Epidermal melanocyte (primary cell): ENCODE results near the gene ADGRF1.
"Not testable (repeated sequence)": the region's sequence is repeated elsewhere in the genome, so short reads cannot be mapped to it uniquely, and the experiment has no call there.

Experiments
- DNase-seq: peaks from one replicate; pipeline ENCODE4 v3.0.0; 2011; ENCODE audit warnings: low spot score; ENCODE audit not compliant: insufficient read length

ADGRF1 gene

DNA sequence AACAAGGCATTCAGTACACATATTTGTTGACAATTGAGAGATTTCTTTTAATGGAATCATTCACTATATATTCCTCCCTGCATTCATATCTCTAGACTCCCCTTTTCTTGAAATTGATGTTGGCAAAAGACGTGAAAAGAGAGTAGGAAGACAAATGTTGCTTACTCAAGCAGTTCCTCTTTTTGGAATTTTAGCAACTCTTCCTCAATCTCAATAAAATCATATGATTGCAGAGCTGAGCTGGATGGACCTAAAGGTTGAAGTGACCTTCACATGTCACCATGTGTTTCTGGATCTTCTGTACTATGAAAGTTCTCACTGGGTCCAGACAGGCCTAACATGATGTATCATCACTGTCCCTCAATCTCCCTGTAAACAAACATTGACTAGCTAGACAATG lies 18.6 kb downstream of the ADGRF1 start:
- DNase-seq, result no peak

DNA sequence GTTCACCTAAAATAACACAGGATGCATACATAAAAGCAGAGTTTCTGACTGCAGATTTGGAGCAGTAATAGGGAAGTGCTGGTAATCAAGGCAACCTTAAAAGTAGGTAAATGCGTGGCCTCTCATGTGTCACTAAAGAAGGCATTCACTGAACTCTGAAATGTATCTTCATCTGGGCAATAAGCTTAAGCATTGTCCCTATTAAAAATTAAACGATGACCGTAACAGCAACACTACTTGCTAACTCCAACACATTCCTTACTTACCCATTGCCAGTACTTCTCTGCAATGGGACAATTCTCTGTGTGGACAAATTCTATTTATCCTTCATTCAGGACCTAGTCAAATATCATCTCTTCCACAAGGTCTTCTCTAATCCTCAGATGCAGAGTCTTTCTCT lies 19.9 kb downstream of the ADGRF1 start:
- DNase-seq, result no peak

DNA sequence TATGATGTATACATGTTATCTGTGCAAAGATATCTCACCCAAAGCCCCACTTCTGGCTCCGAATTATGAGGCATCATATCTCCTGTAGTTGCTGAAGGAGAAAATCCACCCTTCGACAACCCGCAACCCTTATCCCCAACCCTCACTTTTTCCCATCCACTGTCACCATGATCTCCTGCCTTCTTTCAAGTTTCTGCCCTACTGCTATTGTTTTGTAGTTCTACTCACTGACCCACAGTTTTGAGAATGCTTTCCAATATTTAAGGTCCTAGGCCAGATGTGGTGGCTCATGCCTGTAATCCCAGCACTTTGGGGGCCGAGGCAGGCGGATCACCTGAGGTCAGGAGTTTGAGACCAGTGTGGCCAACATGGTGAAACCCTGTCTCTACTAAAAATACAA lies 22.2 kb downstream of the ADGRF1 start:
- no peak for DNase-seq

DNA sequence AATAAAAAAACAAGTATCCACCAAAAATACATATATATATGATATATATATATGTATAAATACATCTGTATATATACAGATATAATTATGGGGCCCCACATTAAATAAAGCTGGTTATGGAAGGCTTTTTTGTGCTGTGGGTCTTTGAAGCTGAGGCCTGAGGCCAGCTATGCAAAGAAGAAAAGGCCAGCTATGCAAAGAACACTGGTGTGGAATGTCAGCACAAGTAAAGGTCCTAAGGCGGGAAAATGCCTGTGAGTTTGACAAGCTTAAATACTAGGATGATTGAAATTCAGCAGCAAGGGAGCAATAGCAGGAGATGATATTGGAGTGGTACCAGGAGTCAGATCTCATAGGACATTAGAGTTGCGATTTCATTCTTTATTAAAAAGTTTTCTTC lies 25.2 kb downstream of the ADGRF1 start:
- DNase-seq, result no peak

DNA sequence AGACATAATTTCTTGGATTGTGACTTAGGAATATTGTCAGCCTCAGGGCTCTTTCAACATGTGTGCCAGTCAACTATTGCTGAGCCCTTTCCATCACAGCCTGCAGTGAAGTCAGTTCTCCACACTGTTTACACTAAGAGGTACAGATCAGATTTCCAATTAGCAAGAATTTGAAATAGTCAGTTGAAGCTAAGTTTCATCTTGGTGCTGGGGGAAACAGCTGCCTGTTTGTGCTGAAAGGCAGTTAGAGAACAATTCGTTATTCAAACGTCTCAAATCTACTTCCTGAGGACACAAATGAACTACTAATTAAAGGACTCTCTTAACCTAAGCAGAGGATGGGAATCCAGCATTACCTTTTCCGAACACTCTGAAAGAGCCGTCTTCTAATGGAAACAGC lies 25.9 kb downstream of the ADGRF1 start:
- no peak for DNase-seq

DNA sequence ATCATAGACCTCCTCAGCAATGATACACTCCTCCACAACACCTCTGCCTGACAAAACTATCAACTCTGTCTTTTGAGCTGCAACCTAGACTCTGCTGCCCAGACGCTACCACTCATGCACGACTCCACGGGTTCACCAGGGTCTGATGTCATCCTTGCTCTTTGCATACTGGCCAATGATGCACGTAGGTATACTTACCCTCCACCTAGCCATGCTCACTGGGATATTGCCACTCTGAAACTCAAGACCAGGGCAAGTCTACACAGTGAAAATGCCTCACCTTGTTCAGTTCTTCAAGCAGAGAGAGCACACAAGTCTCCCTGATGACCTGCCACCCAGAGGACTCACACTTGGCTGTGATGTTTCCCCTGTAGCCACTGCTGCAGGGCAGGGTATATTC lies 27.7 kb downstream of the ADGRF1 start:
- no peak for DNase-seq

DNA sequence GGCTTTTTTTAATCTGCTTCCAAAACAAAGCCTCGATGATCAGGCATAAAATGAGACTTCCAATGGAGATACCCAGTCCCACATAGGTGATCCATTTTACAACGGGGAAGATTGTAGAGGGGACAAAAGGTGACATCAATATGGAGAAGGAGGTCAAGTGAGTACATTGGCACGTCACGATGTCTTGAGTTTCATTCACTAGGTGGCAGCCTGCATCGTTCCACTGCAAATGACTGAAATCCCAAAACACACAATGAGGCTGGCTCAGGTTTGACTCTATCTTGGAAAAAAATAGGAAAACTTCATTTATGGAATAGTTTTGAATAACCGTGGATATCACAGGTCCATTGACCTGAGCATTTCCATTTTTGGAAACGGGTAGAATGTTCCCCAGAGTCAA lies 32.5 kb downstream of the ADGRF1 start:
- DNase-seq, result no peak

DNA sequence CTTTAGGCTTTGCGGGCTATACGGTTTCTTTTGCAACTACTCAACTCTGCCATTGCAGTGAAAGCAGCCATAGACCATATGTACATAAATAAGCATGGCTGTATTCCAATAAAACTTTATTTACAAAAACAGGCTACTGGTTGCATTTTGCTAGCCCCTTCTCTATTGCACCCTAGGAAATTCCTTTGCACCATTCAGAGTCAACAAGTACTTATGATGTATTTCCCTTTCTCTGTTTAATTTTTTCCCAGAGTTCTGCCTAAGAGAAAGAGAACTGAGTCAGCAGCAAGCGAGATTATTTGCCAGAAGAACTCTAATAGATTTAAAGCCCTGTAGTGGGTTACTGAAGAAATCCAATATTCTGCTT lies 33.8 kb downstream of the ADGRF1 start:
- no peak for DNase-seq

DNA sequence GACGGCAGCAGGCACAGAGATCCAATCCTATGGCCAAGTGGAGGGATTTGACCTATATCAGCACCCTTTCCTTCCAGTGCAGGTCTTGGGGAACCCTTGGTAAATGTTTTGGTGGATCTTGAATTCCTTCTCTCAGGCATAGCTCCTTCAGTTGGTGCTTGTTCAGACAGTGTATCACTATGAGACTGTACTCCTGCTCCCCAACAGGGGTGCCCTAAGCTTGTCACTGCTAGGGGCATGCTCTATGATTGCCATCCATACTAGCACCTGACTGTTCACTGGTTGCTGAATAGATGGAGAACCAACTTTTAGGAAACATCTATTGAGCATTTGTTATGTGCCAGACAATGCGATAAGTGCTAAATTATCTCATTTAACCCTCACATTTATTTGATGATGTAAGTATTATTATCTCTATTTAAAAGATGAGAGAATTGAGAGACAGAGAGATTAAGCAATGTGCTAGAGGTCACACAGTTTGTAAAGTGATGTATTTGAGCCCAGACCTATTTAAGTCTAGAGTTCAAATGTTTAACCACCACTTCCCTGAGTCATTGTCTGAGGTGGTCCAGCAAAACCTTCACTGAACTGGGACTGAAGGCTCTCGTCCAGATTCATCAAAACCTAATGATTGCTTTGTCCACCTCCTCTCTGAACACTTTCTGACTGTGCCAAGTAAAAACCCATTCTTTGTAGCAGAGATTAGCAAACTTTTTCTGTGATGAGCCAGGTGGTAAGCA lies 34.3 kb downstream of the ADGRF1 start:
- no peak for DNase-seq

DNA sequence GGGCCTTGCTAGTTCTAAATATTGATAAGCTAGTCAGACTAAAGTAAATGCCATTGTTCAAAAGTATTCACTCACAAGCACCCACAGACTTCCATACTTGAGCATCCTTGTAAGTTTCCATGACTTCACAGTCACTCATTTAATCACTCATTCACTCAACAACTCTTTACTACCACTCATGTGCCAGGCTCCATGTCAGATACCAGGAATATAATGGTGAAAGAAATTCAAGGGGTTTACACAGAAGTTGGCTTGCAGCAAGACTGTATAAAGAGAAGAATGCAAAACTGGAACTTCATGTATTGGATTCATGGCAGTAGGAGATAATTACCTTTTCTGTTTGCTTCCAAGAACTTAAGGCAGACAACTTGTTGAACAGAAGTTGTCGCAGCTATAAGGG lies 36.6 kb downstream of the ADGRF1 start:
- no peak for DNase-seq

DNA sequence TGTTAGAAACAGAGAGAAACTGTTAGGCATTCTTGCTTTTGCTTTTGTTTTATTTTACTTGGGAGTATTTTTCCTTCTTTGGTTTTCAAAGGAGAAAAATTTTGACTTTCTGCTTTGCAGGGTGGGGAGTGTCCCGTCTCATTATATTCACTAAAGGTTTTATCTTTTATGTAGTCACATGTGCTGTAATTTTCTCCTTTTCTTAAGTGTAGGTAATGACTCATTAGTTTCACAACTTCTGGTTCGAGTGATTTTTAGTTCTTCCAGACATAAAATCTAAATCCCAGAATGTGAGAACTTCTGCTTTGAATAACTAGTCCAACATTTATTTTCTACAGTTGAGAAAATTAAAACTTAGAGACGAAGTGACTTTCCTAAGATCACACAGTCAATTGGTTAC lies 37.7 kb downstream of the ADGRF1 start:
- no peak for DNase-seq

DNA sequence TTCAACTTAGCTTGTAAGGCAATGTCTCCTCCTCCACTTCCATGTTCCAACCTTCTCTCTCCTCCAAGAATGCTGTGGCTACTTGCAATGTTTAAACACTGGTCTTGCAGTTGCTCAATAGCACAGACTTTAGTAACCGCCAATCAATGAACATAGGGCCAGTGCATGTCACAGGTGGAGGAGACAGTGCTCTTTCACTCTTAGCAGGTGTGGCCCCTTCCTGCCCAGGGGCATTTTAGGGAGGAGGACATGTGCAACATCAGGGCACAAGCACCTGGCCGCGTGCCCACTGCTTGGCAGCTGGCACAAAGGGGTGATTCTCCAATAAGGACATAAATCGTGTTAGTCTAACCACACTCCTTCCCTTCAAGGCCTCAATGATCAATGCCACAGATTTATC lies 41.3 kb downstream of the ADGRF1 start:
- DNase-seq, result no peak

DNA sequence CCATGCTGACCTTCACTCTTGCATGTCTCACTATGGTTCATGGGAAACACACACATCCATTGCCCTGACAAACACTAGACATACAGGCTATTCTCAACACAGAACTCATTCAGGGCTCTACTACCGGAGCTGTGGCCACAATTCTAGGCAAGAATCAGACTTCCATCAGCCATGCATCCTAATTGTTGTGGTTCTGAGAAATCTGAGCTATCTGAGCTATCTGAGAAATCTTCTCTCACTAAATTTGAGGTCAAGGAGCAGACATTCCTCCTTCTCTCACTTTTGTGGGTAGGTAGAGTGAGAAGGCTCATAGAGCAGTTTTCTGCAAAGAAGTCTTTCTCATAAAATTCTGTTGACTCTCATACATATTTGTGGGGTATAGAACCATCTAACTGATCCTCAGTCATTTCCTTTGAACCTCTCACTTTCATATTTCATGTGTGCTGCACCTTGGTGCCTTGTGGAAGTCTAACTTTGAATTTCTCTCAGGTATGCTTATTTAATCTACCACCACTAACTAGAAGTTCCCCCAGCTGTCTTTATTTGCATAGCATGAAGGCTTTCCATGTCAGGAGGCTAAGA lies 43.6 kb downstream of the ADGRF1 start:
- no peak for DNase-seq

DNA sequence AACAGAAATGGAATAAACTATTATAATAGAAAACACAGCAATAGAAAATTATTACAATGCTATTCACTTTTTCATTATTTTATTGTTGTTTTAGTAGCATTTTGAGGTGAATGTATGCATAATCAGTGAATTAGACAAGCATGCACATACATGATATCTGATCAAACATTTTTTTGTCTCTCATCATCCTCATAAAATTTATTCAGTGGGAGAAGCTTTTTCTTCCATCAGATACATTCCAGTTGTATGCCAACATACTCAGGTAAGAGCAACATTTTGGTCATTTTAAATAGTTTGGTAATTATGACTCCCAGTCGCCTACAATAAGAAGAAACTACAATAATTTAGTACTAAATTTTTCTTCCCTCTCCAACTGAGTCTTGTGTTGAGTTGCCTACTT lies 44.5 kb downstream of the ADGRF1 start:
- no peak for DNase-seq

DNA sequence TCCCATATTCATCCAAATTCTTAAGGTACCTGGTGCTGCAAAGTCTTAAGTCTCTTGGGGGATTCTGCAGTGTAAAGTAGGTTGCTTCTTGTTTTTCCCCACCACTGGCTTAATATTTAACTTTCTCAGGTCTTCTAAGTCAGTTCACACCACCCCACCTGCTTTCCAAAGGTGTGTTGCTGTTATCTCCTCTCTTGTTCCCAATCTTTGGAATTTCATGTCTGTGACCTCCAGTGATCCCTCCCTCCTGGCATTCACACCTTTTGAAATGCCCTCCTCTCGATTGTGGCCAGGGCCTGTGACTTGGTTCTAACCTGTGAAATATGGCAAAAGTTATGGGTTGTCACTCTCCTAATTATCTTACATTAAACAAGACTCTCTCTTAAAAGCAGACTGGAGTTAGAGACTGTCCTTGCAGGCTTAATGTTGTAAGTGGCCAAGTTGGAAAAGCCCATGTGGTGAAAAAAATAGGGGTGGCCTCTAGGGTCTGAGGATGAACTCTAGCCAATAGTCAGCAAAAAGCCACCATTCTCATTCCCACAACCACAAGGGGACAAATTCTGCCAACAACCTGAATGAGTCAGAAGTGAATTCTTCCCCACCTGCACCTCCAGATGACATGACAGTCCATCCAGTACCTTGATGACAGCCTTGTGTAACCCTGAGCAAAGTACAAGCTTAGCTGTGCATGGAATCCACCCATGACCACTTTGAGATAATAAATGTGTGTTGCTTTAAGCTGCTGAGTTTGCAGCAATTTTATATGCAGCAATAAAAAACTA lies 45.1 kb downstream of the ADGRF1 start:
- DNase-seq, result no peak

DNA sequence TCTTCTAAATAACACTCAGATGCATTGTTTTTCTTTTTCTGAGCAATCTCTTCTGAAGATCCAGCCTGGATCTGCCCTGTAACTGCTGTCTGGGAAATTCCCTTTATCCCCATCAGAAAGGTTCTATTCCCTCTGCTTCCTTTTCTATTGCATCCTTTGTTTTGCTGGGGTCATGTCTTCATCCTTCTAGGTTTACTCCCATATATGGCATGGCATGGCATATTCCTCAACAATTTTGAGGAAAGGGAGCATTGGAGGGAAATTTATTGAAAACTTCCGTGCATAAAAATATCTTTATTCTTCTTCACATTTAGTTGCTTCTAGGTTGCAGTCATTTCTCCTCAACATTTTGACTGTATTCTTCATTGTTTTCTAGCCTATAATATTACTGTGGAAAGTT lies 47.2 kb downstream of the ADGRF1 start:
- DNase-seq, result no peak

DNA sequence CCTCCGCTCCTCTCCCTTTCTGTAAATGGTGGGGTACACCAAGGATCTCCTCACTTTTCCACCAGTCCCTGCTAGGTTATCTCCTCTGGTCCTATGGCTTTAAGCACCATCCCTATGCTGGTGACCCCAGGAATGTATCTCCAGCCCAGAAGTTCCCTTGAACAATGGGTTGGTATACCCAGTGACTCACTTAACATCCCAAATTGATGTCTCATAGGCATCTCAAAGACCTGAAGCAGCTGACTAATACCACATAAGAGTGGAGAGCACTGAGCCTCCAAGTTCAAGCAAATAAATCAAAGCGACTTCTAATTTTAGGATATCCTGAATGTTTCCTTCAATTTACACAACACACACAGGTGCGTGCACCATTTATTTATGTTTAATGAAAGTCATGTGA lies 48.3 kb downstream of the ADGRF1 start:
- no peak for DNase-seq

DNA sequence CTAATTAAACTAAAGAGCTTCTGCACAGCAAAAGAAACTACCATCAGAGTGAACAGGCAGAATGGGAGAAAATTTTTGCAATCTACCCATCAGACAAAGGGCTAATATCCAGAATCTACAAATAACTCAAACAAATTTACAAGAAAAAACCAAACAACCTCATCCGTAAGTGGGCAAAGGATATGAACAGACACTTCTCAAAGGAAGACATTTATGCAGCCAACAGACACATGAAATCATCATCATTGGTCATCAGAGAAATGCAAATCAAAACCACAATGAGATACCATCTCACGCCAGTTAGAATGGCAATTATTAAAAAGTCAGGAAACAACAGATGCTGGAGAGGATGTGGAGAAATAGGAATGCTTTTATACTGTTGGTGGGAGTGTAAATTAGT lies 49.7 kb downstream of the ADGRF1 start:
- DNase-seq, result not testable (repeated sequence)

DNA sequence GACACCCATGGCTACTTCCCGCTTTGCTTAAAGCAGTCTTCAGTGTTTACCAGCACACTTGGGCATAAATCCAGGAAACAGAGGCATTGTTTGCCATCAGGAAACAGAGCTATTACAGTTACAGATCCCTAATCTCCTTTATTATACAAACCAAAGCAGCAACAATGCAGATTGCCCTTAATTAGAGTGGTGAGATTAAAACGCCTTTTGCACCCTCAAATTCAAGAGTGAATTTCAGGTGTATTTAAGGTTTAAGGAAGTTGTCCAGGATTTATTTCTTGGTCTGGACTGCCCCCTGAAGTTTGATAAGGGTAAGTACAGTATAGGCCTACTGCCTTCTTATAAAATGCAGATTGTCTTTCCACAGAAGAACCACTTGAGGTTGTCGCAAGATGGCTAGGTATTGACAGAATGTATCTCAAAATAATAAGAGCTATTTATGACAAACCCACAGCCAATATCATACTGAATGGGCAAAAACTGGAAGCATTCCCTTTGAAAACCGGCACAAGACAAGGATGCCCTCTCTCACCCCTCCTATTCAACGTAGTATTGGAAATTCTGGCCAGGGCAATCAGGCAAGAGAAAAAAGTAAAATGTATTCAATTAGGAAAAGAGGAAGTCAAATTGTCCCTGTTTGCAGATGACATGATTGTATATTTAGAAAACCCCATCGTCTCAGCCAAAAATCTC lies 51.2 kb downstream of the ADGRF1 start:
- DNase-seq, result not testable (repeated sequence)

DNA sequence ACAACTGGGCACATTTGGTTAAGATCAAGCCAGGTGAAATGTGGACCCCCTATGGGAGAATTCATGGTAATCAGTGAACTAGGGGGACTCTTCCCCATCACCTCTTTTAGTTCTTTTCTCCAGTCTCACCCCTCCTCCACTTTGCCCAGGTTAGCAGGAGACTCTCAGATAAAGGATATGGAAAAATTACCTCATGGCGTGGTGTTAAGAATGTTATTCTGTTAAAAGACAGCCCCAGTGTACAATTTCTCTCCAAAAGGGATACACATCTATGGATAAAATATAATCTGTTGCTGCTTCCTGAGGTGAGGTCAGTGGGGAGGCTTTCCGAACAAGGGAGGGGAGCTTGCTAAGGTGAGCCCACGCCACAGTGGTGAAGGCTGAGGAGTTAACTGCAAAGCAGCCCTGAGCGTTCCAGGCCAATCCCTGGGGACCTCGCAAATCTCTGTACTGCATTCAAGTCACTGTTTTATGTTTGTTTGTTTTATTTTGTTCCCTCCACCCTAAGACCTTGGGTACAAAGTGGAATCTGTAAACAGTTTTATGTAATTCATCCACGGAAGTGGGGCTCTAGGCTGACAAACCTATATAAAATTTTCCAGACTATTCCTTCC lies 52.0 kb downstream of the ADGRF1 start:
- DNase-seq, result no peak

DNA sequence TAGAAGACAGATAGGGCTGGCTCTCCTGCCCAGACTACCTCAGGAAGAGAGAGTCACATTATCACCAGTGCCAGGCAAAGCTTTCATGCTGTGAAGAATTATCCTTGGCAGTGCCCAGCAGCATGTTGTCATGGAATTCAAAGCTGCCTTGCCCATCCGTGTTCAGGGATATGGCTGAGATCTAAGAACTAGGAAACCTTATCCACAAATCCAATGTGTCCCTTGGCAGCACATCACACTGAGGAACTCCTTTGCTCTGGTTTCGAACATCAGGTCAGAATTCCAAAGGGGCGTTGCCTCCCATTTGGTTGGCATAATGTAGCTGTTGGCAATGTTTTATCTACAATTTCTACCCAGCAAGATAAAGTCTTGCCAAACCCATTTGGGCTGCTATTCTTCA lies 52.7 kb downstream of the ADGRF1 start:
- no peak for DNase-seq

DNA sequence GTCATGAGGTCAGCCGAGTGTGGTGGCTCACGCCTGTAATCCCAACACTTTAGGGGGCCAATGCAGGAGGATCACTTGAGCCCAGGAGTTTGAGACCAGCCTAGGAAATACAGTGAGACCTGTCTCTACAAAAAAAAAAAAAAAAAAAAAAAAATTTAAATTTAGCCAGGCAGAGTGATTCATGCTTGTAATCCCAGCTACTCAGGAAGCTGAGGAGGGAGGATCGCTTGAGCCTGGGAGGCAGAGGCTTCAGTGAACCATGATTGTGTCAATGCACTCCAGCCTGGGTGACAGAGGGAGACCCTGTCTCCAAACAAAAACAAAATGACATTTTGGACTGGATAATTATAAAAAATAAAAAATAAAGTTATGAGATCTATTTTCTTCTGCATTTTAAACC lies 56.2 kb downstream of the ADGRF1 start:
- DNase-seq, result no peak
